Mesenchymal stem cell (in vitro differentiated cells and primary cell): Measurements from ENCODE around the gene TSPAN3.

Source experiments
- DNase-seq: peaks from one replicate; pipeline ENCODE4 v3.0.0-alpha.2; 2013
- H2AFZ ChIP-seq: one replicate; pipeline ENCODE4 v1.6.1; 2013; ENCODE audit warnings: low read depth, mild to moderate bottlenecking, control low read depth, inconsistent platforms, low read length, moderate library complexity
- H2AK5ac ChIP-seq: 2 replicates; pipeline ENCODE4 v1.6.1; 2013; ENCODE audit warnings: low read length, moderate library complexity, mild to moderate bottlenecking, inconsistent platforms; ENCODE audit not compliant: severe bottlenecking
- H2BK120ac ChIP-seq: one replicate; pipeline ENCODE4 v1.6.1; 2013; ENCODE audit warnings: low read depth, mild to moderate bottlenecking, inconsistent platforms, low read length, moderate library complexity
- H2BK12ac ChIP-seq, 2 experiments: one replicate each; pipeline ENCODE4 v1.6.1; 2013; ENCODE audit warnings: inconsistent platforms in 2 of 2, low read length in 2 of 2, mild to moderate bottlenecking in 2 of 2, moderate library complexity in 2 of 2, control low read depth in 1 of 2
- H2BK15ac ChIP-seq: one replicate; pipeline ENCODE4 v1.6.1; 2013; ENCODE audit warnings: mild to moderate bottlenecking, low read depth, inconsistent platforms; ENCODE audit not compliant: poor library complexity, severe bottlenecking
- H2BK5ac ChIP-seq: 2 replicates; pipeline ENCODE4 v1.6.1; 2013; ENCODE audit warnings: low read depth, mild to moderate bottlenecking, low read length, control low read depth, inconsistent platforms; ENCODE audit not compliant: poor library complexity, severe bottlenecking
- H3K14ac ChIP-seq, 2 experiments: one replicate each; pipeline ENCODE4 v1.6.1; 2013; ENCODE audit warnings: inconsistent platforms in 2 of 2, low read length in 2 of 2, control low read depth in 1 of 2, mild to moderate bottlenecking in 1 of 2, moderate library complexity in 1 of 2
- H3K18ac ChIP-seq, 2 experiments: one replicate each; pipeline ENCODE4 v1.6.1; 2013; ENCODE audit warnings: inconsistent platforms in 2 of 2, low read length in 2 of 2, control low read depth in 1 of 2, low read depth in 1 of 2, mild to moderate bottlenecking in 1 of 2
- H3K23ac ChIP-seq, 2 experiments: one replicate each; pipeline ENCODE4 v1.6.1; 2013; ENCODE audit warnings: inconsistent platforms in 2 of 2, low read length in 2 of 2, mild to moderate bottlenecking in 2 of 2, moderate library complexity in 2 of 2, control low read depth in 1 of 2
- H3K27ac ChIP-seq: 2 replicates; pipeline ENCODE4 v1.5.1; 2013; ENCODE audit warnings: mild to moderate bottlenecking, moderate library complexity, low read length, control low read depth, inconsistent platforms; ENCODE audit not compliant: poor library complexity, severe bottlenecking
- H3K27me3 ChIP-seq, 2 experiments: 2 replicates each; pipeline versions ENCODE4 v1.6.1 to v1.7.0; 2013; ENCODE audit warnings: low read length in 2 of 2, mild to moderate bottlenecking in 2 of 2, moderate library complexity in 2 of 2, control low read depth in 1 of 2, inconsistent platforms in 1 of 2; ENCODE audit not compliant: control insufficient read depth in 1 of 2, insufficient read depth in 1 of 2
- H3K36me3 ChIP-seq, 2 experiments: 2 replicates each; pipeline versions ENCODE4 v1.6.1 to v1.7.0; 2013; ENCODE audit warnings: low read length in 2 of 2, control low read depth in 1 of 2, inconsistent platforms in 1 of 2, low read depth in 1 of 2, mild to moderate bottlenecking in 1 of 2; ENCODE audit not compliant: insufficient read depth in 2 of 2, control insufficient read depth in 1 of 2
- H3K4ac ChIP-seq, 2 experiments: one replicate each; pipeline ENCODE4 v1.6.1; 2013; ENCODE audit warnings: inconsistent platforms in 2 of 2, low read length in 2 of 2, mild to moderate bottlenecking in 2 of 2, moderate library complexity in 2 of 2, control low read depth in 1 of 2, low read depth in 1 of 2
- H3K4me1 ChIP-seq: 2 replicates; pipeline ENCODE4 v1.6.1; 2013; ENCODE audit warnings: low read depth, low read length, control low read depth; ENCODE audit not compliant: control insufficient read depth, insufficient read depth
- H3K4me2 ChIP-seq: 2 replicates; pipeline ENCODE4 v1.6.1; 2013; ENCODE audit warnings: low read length, mild to moderate bottlenecking, inconsistent platforms; ENCODE audit not compliant: poor library complexity, severe bottlenecking
- H3K4me3 ChIP-seq, 2 experiments: 2 replicates each; pipeline versions ENCODE4 v1.5.1 to v1.7.0; 2013; ENCODE audit warnings: low read length in 2 of 2, mild to moderate bottlenecking in 2 of 2, control low read depth in 1 of 2, low read depth in 1 of 2; ENCODE audit not compliant: insufficient read depth in 1 of 2
- H3K79me1 ChIP-seq: replicated peaks from 2 replicates; pipeline ENCODE4 v1.6.1; 2013; ENCODE audit warnings: mild to moderate bottlenecking, control low read depth, low read length, inconsistent platforms; ENCODE audit not compliant: poor library complexity, severe bottlenecking
- H3K9ac ChIP-seq: 2 replicates; pipeline ENCODE4 v1.7.0; 2013; ENCODE audit warnings: mild to moderate bottlenecking, low read length, moderate library complexity
- H3K9me3 ChIP-seq: 2 replicates; pipeline ENCODE4 v1.7.0; 2013; ENCODE audit warnings: mild to moderate bottlenecking, low read length; ENCODE audit not compliant: control insufficient read depth
- H4K8ac ChIP-seq: one replicate; pipeline ENCODE4 v1.6.1; 2013; ENCODE audit warnings: inconsistent platforms, mild to moderate bottlenecking, low read length, moderate library complexity
- H4K91ac ChIP-seq: one replicate; pipeline ENCODE4 v1.6.1; 2013; ENCODE audit warnings: mild to moderate bottlenecking, low read length, inconsistent platforms
- WGBS: methylation state at CpG from one replicate; pipeline ENCODE4 v1.1.7; 2013; ENCODE audit warnings: mixed read lengths; 5-methylcytosine and 5-hydroxymethylcytosine counted together

The TSPAN3 gene

DNA sequence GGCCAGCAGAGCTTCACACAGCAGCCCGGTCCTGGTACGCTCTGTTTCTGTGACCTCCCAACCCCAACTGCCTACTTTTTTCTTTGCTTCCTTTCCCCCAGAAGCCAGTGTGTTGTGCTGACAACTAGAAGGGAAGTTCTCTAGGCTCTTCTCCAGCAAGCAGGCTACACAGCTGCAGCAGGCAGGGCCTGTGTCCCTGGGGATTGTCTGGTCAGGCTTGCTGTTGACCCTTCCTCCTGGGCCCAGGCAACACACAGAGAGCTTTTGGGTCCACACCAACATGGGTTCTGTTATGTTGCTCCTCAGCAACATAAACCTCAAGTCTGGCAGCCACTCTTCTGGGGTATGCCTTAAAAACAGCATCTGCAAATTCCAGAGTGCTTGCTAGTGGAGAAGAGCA lies 36.2 kb upstream of the TSPAN3 start:
- Histone ChIP-seq H3K79me1 (no peaks in the 10 kb centered on the region), H3K4me1 (peaks cover 1% of the 10 kb centered on the region), H2BK120ac (no peak overlapping the region), H2BK12ac (peak overlapping the region in 1 of 2 experiments; percentile 18), H3K27me3 (no peaks in the 10 kb centered on the region), H4K91ac (no peak overlapping the region), H3K9ac (peak overlapping the region; percentile 56), H3K14ac (no peak overlapping the region), H3K18ac (peak overlapping the region in 1 of 2 experiments; percentile 30), H2AFZ (no peak overlapping the region), H2AK5ac (no peak overlapping the region), H3K4me2 (no peak overlapping the region), H4K8ac (no peak overlapping the region), H3K4me3 (no peak overlapping the region), H3K4ac (no peak overlapping the region), H3K27ac (no peak overlapping the region), H3K23ac (no peak overlapping the region), H3K36me3 (peaks cover 3 to 25% of the 10 kb centered on the region in 2 experiments), H2BK5ac (no peak overlapping the region), H2BK15ac (no peak overlapping the region), H3K9me3 (no peaks in the 10 kb centered on the region)
- peak; percentile 22 for DNase-seq
- WGBS: 54% methylated on average over 2 of the region's 2 CpGs

DNA sequence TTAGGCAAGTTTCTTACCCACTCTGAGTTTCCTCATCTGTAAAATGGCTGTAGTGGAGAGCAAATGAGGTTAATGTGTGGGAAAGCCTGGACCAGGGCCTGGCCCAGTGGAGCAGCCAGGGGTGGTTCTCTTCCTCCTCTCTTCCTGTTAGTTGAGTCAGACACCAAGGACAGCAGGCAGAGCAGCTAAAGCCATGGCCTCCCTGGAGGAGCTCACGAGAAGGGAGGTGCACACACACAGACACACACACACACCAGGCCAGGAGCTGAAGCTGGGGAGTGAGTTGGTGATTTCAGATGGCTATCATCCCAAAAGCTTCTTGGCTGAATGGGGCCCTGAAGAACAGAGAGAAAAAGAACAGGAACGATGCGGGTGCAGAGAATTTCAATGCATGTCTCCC lies 33.2 kb upstream of the TSPAN3 start:
- H3K4me1 ChIP-seq: peaks cover 1% of the 10 kb centered on the region
- no peak overlapping the region for H4K91ac ChIP-seq
- H3K36me3 ChIP-seq: peaks cover 0 to 4% of the 10 kb centered on the region in 2 experiments
- no peak overlapping the region for H4K8ac ChIP-seq
- H3K9me3 ChIP-seq: no peaks in the 10 kb centered on the region
- WGBS: 95% methylated on average over 2 of the region's 3 CpGs
- H3K18ac ChIP-seq: no peak overlapping the region
- no peak overlapping the region for H2BK5ac ChIP-seq
- no peak overlapping the region for H2AK5ac ChIP-seq
- no peak overlapping the region for H2AFZ ChIP-seq
- H3K4me2 ChIP-seq: no peak overlapping the region
- H3K79me1 ChIP-seq: no peaks in the 10 kb centered on the region
- no peak overlapping the region for H2BK15ac ChIP-seq
- no peak for DNase-seq
- peak overlapping the region; percentile 54 for H3K9ac ChIP-seq
- H3K4me3 ChIP-seq: peak overlapping the region in 1 of 2 experiments; percentile 18
- H2BK120ac ChIP-seq: no peak overlapping the region
- H2BK12ac ChIP-seq: no peak overlapping the region
- H3K4ac ChIP-seq: no peak overlapping the region
- no peak overlapping the region for H3K23ac ChIP-seq
- H3K14ac ChIP-seq: no peak overlapping the region
- no peak overlapping the region for H3K27ac ChIP-seq
- H3K27me3 ChIP-seq: no peaks in the 10 kb centered on the region

DNA sequence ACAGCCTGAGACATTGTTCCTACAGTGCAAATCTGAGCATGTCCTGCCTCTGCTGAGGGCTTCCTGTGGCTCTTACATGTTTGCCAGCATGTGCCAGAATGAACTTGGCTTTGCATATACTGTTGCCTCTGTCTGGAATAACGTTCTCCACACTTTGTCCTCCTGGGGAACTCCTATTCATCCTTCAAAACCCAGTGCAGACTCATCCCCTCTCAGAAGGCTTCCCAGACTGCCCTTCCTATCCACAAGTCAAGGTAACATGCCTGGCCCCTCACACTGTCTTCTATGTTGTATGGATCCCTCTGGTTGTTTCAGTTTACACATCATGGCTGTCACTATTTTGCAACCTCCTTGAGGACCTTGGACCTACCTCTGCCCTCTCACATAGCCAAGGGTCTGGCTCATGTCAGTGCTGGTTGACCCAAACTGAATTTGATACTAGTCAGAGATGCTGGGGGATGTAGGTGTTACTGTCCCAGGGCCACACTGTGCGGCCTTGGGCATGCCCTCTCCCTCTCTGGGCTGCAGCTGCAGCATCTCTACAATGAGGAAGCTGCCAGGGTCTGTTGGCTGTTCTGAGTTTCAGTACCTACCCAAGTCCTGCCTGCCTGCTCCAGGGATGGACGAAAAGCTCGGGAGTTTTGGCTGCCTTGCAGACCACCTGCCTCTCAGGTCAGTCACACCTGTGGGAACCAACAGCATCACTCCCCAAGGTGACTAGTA lies 29.0 kb upstream of the TSPAN3 start:
- 89% methylated on average over 4 of the region's 4 CpGs for WGBS
- no peak overlapping the region for H2BK120ac ChIP-seq
- no peak overlapping the region for H3K23ac ChIP-seq

DNA sequence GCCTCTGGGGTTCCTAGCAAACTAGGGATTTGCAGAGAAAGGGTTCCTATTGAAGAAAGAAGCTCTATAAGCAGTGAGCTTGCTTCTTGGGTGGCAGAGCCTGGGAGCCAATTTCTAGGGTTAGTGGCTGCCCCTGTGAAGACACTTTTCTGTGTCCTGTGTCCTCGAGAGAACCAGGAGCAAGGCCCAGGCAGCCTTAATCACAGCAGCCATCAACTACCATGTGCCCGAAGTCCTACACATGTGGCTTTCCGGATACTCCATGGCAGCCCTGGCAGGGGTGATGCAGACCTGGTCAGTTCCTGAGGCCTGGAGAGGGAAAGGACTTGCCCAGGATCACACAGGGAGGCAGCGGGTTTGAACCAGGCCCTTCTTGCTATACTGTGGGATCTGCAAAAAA lies 27.7 kb upstream of the TSPAN3 start:
- H3K27me3 ChIP-seq: no peaks in the 10 kb centered on the region
- H2AFZ ChIP-seq: no peak overlapping the region
- no peak overlapping the region for H2BK15ac ChIP-seq
- no peak overlapping the region for H2BK12ac ChIP-seq
- H3K14ac ChIP-seq: peak overlapping the region in 1 of 2 experiments; percentile 88
- no peak overlapping the region for H2BK120ac ChIP-seq
- no peak overlapping the region for H3K27ac ChIP-seq
- H3K4me1 ChIP-seq: peaks cover 1% of the 10 kb centered on the region
- H3K36me3 ChIP-seq: peaks cover 0 to 3% of the 10 kb centered on the region in 2 experiments
- no peak overlapping the region for H4K8ac ChIP-seq
- H3K9me3 ChIP-seq: no peaks in the 10 kb centered on the region
- H3K9ac ChIP-seq: no peak overlapping the region
- no peak overlapping the region for H3K23ac ChIP-seq
- no peak for DNase-seq
- no peak overlapping the region for H3K18ac ChIP-seq
- H3K4me3 ChIP-seq: no peak overlapping the region
- WGBS: 90% methylated on average over 4 of the region's 4 CpGs
- H4K91ac ChIP-seq: peak overlapping the region; percentile 32
- H3K4ac ChIP-seq: no peak overlapping the region
- no peak overlapping the region for H2AK5ac ChIP-seq
- H3K79me1 ChIP-seq: no peaks in the 10 kb centered on the region
- no peak overlapping the region for H2BK5ac ChIP-seq
- H3K4me2 ChIP-seq: no peak overlapping the region

More for the DNA sequence above, 29.0 kb upstream of the TSPAN3 start:
- no peak for DNase-seq
- H3K27ac ChIP-seq: no peak overlapping the region
- no peak overlapping the region for H3K4me2 ChIP-seq
- H2BK12ac ChIP-seq: no peak overlapping the region
- no peak overlapping the region for H3K9ac ChIP-seq
- H4K91ac ChIP-seq: no peak overlapping the region
- H3K4me1 ChIP-seq: peaks cover 1% of the 10 kb centered on the region
- H3K4me3 ChIP-seq: no peak overlapping the region
- H3K14ac ChIP-seq: no peak overlapping the region
- H3K27me3 ChIP-seq: no peaks in the 10 kb centered on the region
- H2BK5ac ChIP-seq: no peak overlapping the region
- no peaks in the 10 kb centered on the region for H3K9me3 ChIP-seq
- no peak overlapping the region for H4K8ac ChIP-seq
- H3K79me1 ChIP-seq: no peaks in the 10 kb centered on the region
- H2AK5ac ChIP-seq: no peak overlapping the region
- H3K18ac ChIP-seq: no peak overlapping the region
- H2AFZ ChIP-seq: no peak overlapping the region
- no peak overlapping the region for H2BK15ac ChIP-seq
- H3K4ac ChIP-seq: no peak overlapping the region
- H3K36me3 ChIP-seq: peaks cover 0 to 3% of the 10 kb centered on the region in 2 experiments
